Spleen (tissue), 11 donors: ENCODE measurements around the gene CTNNA2. TPM values are rescaled to one million over a fixed set of nuclear protein-coding genes. Genes with fewer than 3 reads are reported as not detected.

Experiments used
- DNase-seq: peaks from one replicate; pipeline ENCODE4 v3.0.0-alpha.2; 2020
- H3K27ac ChIP-seq, 8 donors: fragments of 200-600 bp; sonication (generic) in 7 of 8; 1 replicate in 4 of 8; 2 replicates in 4 of 8; pipeline versions ENCODE4 v1.5.0 to v1.8.0; 2016 to 2021; ENCODE audit warnings: inconsistent platforms in 4 of 8, mild to moderate bottlenecking in 4 of 8, moderate library complexity in 1 of 8
- H3K27me3 ChIP-seq, 7 donors: fragments of 200-600 bp; sonication (generic) in 6 of 7; replicated peaks in 1 of 7; 1 replicate in 4 of 7; 2 replicates in 3 of 7; pipeline versions ENCODE4 v1.5.0 to v1.8.0; 2016 to 2021; ENCODE audit warnings: inconsistent platforms in 3 of 7, mild to moderate bottlenecking in 1 of 7
- H3K36me3 ChIP-seq, 6 donors: fragments of 200-600 bp; sonication (generic) in 5 of 6; 1 replicate in 4 of 6; 2 replicates in 2 of 6; pipeline versions ENCODE4 v1.5.0 to v1.8.0; 2016 to 2021; ENCODE audit warnings: inconsistent platforms in 2 of 6
- H3K4me1 ChIP-seq, 6 donors: fragments of 200-600 bp; sonication (generic) in 5 of 6; 1 replicate in 3 of 6; 2 replicates in 3 of 6; pipeline versions ENCODE4 v1.5.0 to v1.8.0; 2016 to 2021; ENCODE audit warnings: inconsistent platforms in 3 of 6
- H3K4me3 ChIP-seq, 8 donors: fragments of 200-600 bp; sonication (generic) in 7 of 8; 1 replicate in 4 of 8; 2 replicates in 4 of 8; pipeline versions ENCODE4 v1.5.0 to v1.8.0; 2016 to 2021; ENCODE audit warnings: inconsistent platforms in 4 of 8, mild to moderate bottlenecking in 4 of 8, moderate library complexity in 2 of 8
- H3K9me3 ChIP-seq, 8 donors: fragments of 200-600 bp; sonication (generic) in 7 of 8; 1 replicate in 4 of 8; 2 replicates in 4 of 8; pipeline versions ENCODE4 v1.5.0 to v1.8.0; 2016 to 2021; ENCODE audit warnings: inconsistent platforms in 4 of 8
- POLR2A ChIP-seq, 3 donors: fragments of 450-650 bp; IDR thresholded peaks; one replicate each; pipeline ENCODE4 v1.5.1; 2017; ENCODE audit warnings: antibody characterized with exemption in 3 of 3, mild to moderate bottlenecking in 1 of 3
- POLR2AphosphoS5 ChIP-seq, 3 donors: sonication (generic); formaldehyde crosslinking; IDR thresholded peaks; one replicate each; pipeline ENCODE4 v1.5.1; 2017; ENCODE audit warnings: antibody characterized with exemption in 3 of 3
- WGBS, 5 donors: extraction: QIAGEN DNeasy Blood & Tissue Kit in 3 of 5; methylation state at CpG; one replicate each; pipeline versions ENCODE4 v1.1.5 to v1.1.7; 2013 to 2018; 5-methylcytosine and 5-hydroxymethylcytosine counted together
- intact Hi-C: fragments of 100-400 bp; cut with DNase I; formaldehyde crosslinking; loops from one replicate; pipeline ENCODE4 v1.15.0; 2023; ENCODE audit warnings: low total_unique reads
- polyA plus RNA-seq, 3 donors: library from polyadenylated mRNA; stranded (reverse); fragments of 200-250 nt; gene quantifications; one replicate each; pipeline ENCODE4 v1.2.1, GENCODE V29; 2013
- total RNA-seq, 7 donors: library from RNA; depleted of rRNA in 3 of 7; stranded (reverse); fragments of >200 nt in 3 of 7; fragmentation: NEBNext Ultra II Directional in 4 of 7; extraction: Animal tissue kit (Norgen Biotek cat#: 25700) in 4 of 7; gene quantifications; one replicate each; pipeline versions ENCODE4 v1.1.0 to v1.2.1, GENCODE V29; 2016 to 2021
- TF ChIP-seq, protein P1 (sequence below), 11 experiments: fragments of 200-600 bp in 7 of 11; fragments of 450-650 bp in 4 of 11; sonication (generic) in 4 of 11; IDR thresholded peaks in 8 of 11; conservative IDR thresholded peaks in 3 of 11; 1 replicate in 7 of 11; 2 replicates in 4 of 11; pipeline versions ENCODE4 v1.4.0 to v1.8.0; 2016 to 2021; ENCODE audit warnings: antibody characterized with exemption in 11 of 11, inconsistent platforms in 4 of 11, mild to moderate bottlenecking in 1 of 11
- donor health status: healthy with polysubstance abuse.
- donor health status: DM: no; HTN: no; CAD: no; lungs with moderate emphysema.
- donor health status: DM: no; HTN: no; CAD: no.
- donor health status: Bipolar disorder and iron deficiency.
- donor health status: healthy.
- donor health status: DM: no; HTN: no; CAD: no.
- donor health status: DM: yes; HTN: yes; CAD: no.

Gene CTNNA2
- total and polyA plus RNA-seq, 10 donors: not detected

DNA sequence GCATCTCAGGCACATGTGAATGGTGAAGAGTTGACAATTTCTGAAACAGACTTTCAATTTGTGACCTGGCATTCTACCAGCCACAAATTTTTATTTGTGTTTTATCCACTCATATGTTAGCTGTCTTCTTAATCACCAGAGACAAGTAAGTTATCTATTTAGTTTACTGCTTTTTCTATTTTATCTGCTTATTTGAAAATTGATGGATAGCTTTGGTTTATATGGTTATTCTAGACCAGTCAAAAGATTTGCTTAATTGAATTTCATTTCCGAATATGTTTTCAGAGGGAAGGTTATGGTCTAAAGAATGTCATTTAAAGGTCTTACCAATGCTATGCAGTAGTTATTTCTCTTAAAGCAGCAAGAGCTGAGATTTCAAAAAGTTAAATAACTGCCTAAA lies 835.2 kb downstream of the CTNNA2 start:
- 81 to 91% (median 82%) methylated on average over 1 of the region's 1 CpG for WGBS, 5 donors
- Histone ChIP-seq H3K27ac (no peak overlapping the region), H3K9me3 (no peaks in the 10 kb centered on the region), H3K27me3 (no peaks in the 10 kb centered on the region), H3K36me3 (no peaks in the 10 kb centered on the region), H3K4me3 (no peak overlapping the region), H3K4me1 (no peaks in the 10 kb centered on the region)
- no peak for DNase-seq
- TF ChIP-seq POLR2A (IDR thresholded peaks at IDR 0.05) (no peak), POLR2AphosphoS5 (IDR thresholded peaks at IDR 0.05) (no peak)
- TF ChIP-seq, protein P1, sequence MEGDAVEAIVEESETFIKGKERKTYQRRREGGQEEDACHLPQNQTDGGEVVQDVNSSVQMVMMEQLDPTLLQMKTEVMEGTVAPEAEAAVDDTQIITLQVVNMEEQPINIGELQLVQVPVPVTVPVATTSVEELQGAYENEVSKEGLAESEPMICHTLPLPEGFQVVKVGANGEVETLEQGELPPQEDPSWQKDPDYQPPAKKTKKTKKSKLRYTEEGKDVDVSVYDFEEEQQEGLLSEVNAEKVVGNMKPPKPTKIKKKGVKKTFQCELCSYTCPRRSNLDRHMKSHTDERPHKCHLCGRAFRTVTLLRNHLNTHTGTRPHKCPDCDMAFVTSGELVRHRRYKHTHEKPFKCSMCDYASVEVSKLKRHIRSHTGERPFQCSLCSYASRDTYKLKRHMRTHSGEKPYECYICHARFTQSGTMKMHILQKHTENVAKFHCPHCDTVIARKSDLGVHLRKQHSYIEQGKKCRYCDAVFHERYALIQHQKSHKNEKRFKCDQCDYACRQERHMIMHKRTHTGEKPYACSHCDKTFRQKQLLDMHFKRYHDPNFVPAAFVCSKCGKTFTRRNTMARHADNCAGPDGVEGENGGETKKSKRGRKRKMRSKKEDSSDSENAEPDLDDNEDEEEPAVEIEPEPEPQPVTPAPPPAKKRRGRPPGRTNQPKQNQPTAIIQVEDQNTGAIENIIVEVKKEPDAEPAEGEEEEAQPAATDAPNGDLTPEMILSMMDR (IDR thresholded peaks at IDR 0.05 in 8 of 11, conservative IDR thresholded peaks at IDR 0.05 in 3 of 11): no peak
- intact Hi-C loops: no loop called here

DNA sequence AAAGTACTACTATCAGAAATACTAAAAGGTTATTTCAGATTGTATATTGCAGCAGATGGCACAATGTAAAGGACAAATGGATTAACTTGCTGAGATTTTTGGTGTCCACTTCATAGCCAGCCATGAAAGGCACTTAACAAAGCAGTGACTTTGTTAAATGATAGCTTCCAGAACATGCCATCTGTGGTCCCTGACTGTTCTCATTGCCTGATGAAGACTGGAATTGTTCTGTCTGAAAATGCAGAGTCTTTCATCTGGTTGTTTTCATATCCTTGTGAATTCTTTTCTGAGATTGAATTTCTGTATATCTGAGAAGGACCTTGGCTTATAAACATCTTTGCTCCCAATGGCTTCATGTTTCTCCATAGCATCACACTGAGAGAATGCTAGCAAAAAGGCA lies 836.1 kb downstream of the CTNNA2 start:
- no peak for DNase-seq
- H3K9me3 ChIP-seq: no peaks in the 10 kb centered on the region
- no peak for TF ChIP-seq POLR2A (IDR thresholded peaks at IDR 0.05)
- no peak for TF ChIP-seq POLR2AphosphoS5 (IDR thresholded peaks at IDR 0.05)
- TF ChIP-seq, protein P1 (IDR thresholded peaks at IDR 0.05 in 8 of 11, conservative IDR thresholded peaks at IDR 0.05 in 3 of 11): no peak
- no peaks in the 10 kb centered on the region for H3K36me3 ChIP-seq
- H3K4me3 ChIP-seq: no peak overlapping the region
- H3K27me3 ChIP-seq: no peaks in the 10 kb centered on the region
- intact Hi-C loops: no loop called here
- no peak overlapping the region for H3K27ac ChIP-seq
- H3K4me1 ChIP-seq: no peaks in the 10 kb centered on the region

DNA sequence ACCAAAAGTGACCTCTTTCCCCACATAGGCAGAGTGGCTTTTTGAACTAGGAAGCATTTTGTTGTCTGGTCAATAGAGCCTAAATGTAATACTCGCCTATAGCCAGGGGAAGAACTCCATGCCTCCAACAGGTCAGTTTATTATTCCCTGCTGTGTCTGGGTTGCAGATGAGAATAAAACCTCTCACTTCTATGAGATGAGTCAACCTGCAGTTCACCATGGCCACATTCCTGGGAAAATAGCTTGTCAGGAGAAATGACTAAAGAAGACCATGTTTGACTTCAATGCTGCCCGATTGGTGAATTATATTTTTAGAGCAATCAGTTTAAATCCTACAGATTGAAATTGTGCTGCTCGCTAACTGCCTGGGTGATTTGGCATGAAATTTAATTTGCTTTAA lies 838.4 kb downstream of the CTNNA2 start:
- WGBS, 5 donors: 79 to 92% (median 90%) methylated on average over 3 of the region's 3 CpGs
- no peaks in the 10 kb centered on the region for H3K36me3 ChIP-seq
- H3K4me3 ChIP-seq: no peak overlapping the region
- no peaks in the 10 kb centered on the region for H3K4me1 ChIP-seq
- TF ChIP-seq POLR2A (IDR thresholded peaks at IDR 0.05) (no peak), POLR2AphosphoS5 (IDR thresholded peaks at IDR 0.05) (no peak)
- TF ChIP-seq, protein P1 (IDR thresholded peaks at IDR 0.05 in 8 of 11, conservative IDR thresholded peaks at IDR 0.05 in 3 of 11): no peak
- H3K9me3 ChIP-seq: no peaks in the 10 kb centered on the region
- DNase-seq: no peak
- H3K27ac ChIP-seq: no peak overlapping the region
- H3K27me3 ChIP-seq: no peaks in the 10 kb centered on the region
- intact Hi-C loops: no loop called here

DNA sequence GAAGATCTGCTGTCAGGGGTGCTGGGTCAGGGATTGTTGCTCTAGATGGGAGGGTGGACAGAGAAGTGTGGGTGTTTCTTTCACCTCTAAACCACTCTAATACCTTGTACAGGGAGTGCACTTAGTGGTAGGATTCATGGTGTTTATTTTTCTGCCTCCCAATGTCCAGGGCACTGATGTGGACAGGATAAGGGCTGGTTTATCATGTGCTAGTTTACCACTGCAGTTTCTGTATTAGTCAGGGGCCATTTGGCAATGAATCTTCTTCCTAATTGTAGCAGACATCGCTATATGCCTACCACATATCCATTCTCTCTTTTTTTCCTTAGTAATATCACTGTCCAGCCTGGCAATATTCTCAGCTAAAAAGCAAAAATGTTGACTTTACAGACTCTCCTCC lies 842.0 kb downstream of the CTNNA2 start:
- Histone ChIP-seq H3K4me3 (no peak overlapping the region), H3K9me3 (no peaks in the 10 kb centered on the region), H3K4me1 (no peaks in the 10 kb centered on the region), H3K27ac (no peak overlapping the region), H3K27me3 (no peaks in the 10 kb centered on the region), H3K36me3 (no peaks in the 10 kb centered on the region)
- WGBS, 5 donors: 74 to 93% (median 82%) methylated on average over 1 of the region's 1 CpG
- DNase-seq: no peak
- TF ChIP-seq POLR2AphosphoS5 (IDR thresholded peaks at IDR 0.05) (no peak), POLR2A (IDR thresholded peaks at IDR 0.05) (no peak)
- TF ChIP-seq, protein P1 (IDR thresholded peaks at IDR 0.05 in 8 of 11, conservative IDR thresholded peaks at IDR 0.05 in 3 of 11): no peak
- intact Hi-C loops: no loop called here
